NCI-H345 treated with DMSO at 0.1 percent for 48 hours (cell line): ENCODE data around the gene OSBPL3.

Experiments used
- DNase-seq: peaks from one replicate; lab custom pipeline; 2025; ENCODE audit not compliant: unreplicated experiment; lab: John Stamatoyannopoulos, UW

OSBPL3 gene

DNA sequence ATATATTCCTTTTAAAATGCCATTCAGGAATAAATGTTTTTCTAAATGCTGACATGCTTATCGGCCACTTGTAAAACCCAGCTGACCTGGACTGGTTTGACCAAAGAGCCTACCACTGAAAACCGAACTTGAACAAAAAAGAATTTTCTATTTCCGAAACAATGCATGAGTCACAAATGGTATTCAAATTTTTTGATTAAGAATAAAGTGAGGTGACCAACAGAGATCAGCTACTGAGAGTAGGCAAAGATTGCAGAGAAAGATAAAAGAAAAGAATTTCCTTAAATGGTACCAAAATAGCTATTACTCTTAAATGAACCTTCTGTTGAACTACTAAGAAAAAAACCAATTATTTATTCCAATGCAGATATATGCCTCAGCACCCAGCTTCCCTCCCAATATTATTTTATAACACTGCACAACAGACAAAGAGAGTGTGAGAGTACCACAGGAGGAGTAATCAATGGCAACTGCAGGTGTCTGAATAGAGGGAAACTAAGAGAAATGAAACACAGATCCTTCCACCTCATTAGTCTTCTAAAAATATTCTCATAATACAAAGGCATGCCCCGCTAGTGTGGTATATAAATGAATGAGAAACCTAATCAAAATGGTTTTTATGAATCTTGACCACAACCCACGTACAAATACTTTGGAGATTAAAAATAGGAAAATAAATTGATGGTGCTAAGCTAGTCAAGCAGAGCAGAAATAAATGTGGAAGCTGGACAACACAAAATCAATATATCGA is 20.1 kb downstream of the OSBPL3 start:
- no peak for DNase-seq

GRCh38 chr7:24958399-24958798 is 21.6 kb downstream of the OSBPL3 start:
- no peak for DNase-seq

DNA sequence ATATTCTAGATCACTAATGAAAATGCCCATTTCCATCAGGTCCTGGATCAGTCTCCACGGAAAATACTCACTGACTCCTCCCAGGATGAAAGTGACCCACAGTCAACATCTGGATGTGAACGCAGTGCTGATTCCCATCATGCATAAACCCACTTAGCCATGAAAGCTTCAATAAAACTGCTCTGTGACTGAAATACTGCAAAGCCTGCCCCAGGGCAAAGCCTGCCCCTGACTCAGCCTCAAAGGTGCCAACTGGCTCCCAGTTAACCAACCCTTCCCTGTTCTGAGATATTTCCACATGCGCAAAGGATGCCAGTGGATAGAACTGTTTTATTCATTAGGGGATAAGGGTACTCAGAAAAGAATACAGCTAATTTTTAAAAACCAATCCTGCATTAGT is 24.0 kb downstream of the OSBPL3 start:
- DNase-seq = no peak

DNA sequence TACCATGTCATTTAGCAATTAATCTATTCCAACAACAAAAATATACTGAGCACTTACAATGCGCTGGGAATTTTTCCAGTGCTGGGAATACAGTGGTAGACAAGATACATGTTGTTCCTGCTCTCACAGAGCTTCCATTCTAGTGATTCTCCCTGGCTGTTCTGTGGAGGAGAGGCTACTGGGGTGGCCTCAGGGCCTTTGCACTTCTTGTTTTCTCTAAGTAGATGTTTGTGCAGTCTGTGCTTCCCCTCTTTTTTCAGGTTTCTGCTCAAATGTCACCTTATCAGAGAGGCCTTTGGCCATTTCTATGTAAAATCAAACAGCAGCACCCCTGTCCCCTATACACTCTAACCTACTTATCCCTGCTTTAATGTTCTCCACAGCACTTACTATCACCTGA is 24.7 kb downstream of the OSBPL3 start:
- DNase-seq = no peak

DNA sequence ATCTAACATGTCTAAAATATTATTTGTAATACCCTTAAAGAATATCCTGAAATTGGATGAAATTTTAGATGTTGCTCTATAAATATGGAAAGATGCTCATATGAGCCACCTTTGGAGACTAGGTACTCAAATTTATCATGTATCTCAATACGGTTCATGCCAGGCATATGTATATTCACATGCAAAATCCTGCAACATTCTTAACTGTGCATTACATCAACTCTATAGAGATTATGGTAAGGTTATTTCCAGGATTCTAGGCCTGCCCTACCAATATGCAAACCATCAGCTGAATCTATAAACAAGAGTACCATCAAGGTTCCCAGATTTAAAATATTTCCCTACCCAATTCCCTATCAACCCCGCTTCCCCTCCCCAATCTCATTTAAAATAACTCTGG is 27.5 kb downstream of the OSBPL3 start:
- DNase-seq = no peak

GRCh38 chr7:24951441-24951980 is 28.5 kb downstream of the OSBPL3 start:
- no peak for DNase-seq

DNA sequence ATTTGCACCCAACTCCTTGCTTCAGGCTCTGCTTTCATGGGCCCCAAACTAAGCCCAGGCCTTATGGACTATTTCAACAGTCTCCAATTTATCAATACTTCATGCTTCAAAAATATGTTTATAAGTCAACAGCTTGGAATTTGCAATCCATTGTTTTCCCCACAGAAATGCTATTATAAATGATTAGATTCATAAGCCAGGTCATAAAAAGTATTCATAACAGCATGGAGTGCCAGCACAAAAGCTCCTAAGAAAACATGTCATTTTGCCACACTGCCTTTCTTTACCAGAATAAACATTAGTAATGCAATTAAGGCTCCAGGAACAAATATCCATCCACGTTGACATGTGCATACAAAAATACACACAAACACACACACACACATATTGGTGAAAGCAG is 30.1 kb downstream of the OSBPL3 start:
- no peak for DNase-seq

GRCh38 chr7:24948739-24949138 is 31.2 kb downstream of the OSBPL3 start:
- DNase-seq = no peak

GRCh38 chr7:24946467-24946866 is 33.5 kb downstream of the OSBPL3 start:
- no peak for DNase-seq

DNA sequence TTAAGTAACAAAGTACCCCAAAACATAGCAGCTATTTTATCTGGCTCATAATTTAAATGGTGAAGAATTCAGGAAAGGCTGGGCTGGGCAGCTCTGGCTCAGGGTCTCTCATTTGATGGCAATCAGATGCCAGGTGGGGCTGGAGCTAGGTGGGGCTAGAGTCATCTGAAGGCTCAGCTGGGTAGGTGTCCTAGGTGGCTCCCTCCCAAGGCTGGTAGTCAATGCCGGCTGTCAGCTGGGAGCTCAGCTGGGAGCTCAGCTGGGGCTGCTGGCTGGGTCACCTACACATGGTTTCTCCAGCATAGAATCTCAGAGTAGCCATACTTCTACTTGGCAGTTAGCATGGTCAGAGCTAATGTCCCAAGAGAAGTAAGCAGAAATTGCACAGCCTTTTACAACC is 34.1 kb downstream of the OSBPL3 start:
- no peak for DNase-seq

DNA sequence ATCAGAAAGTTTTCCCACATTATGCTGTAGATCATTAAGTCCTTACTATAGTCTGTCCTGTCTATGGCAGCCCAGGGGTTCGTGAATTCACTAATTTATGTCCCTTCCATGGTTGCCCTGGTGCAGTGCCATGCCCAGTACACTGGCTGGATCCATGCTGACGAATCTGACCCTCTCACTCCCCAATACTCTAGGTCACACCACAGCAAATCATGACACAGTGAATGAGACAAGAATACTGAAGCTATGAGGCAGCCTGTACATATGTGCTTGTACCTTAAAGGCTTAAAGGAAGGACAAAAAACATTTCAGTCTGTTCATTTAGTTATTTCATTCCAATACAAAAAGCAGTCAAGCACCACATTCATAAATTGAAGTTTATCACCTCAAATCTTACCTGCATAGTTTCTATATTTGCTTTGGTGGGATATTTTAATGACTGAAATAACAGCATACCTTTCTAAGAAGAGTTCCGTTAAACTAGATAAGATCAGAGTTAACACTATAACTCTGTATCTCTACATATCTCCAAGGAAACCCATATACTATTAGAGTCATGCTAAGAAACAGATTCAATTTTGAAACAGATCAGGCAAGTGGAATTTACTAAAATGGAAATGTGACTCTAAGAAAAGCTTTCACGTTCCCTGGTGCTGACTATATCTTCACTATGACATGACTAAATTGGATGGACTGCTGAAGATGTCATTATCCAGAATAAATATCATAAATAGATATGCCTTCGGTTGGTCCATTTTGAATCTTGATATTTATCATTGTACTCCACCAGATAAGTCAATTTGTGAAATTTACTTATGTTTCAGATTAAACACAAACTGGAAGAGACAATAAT is 36.7 kb downstream of the OSBPL3 start:
- no peak for DNase-seq

DNA sequence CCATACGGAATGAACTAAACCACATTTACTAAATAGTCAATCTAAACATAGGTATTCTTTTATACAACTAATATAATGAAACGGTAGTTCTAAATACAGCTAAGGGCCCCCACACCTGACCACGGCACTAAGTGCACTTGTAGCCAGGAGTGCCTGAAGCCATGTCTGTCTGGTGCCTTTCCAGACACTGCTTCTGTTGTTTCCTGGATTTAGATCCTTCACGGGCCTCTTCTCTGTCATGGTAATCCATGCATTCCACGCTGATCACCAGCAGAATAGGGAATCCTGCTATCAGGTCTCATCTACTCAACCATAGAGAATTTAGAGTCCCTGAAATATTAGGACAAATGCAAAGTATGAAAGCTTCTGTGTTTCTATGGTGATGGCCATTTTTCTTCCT is 37.8 kb downstream of the OSBPL3 start:
- no peak for DNase-seq

- DNase-seq = no peak
These were observed 40.6 kb downstream of the OSBPL3 start for GRCh38 chr7:24939416-24939815.

GRCh38 chr7:24936121-24936824 is 43.7 kb downstream of the OSBPL3 start:
- DNase-seq = no peak

DNA sequence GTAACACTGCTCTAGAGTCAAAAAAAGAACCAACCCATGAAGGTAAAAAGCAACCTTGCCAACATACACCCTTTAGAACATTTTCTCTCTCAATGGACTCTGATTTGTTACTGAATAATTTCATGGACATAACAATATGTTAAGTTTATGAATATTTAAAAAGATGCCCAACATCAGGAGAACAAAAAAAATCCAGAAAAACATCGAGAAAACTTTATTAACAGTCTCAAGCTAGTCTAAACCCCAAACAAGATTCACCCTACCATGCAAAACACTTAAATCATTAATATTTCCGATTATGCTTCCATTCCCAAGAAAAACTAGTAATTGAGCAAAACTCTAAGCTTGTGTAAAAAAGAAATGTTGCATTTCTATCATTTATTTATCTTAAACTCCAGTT is 46.7 kb downstream of the OSBPL3 start:
- no peak for DNase-seq

- no peak for DNase-seq
These were observed 47.2 kb downstream of the OSBPL3 start for GRCh38 chr7:24932815-24933214.

- no peak for DNase-seq
These were observed 47.6 kb downstream of the OSBPL3 start for GRCh38 chr7:24932389-24932788.

- no peak for DNase-seq
These were observed 48.1 kb downstream of the OSBPL3 start for GRCh38 chr7:24931844-24932243.

- no peak for DNase-seq
These were observed 49.1 kb downstream of the OSBPL3 start for GRCh38 chr7:24930856-24931255.

DNA sequence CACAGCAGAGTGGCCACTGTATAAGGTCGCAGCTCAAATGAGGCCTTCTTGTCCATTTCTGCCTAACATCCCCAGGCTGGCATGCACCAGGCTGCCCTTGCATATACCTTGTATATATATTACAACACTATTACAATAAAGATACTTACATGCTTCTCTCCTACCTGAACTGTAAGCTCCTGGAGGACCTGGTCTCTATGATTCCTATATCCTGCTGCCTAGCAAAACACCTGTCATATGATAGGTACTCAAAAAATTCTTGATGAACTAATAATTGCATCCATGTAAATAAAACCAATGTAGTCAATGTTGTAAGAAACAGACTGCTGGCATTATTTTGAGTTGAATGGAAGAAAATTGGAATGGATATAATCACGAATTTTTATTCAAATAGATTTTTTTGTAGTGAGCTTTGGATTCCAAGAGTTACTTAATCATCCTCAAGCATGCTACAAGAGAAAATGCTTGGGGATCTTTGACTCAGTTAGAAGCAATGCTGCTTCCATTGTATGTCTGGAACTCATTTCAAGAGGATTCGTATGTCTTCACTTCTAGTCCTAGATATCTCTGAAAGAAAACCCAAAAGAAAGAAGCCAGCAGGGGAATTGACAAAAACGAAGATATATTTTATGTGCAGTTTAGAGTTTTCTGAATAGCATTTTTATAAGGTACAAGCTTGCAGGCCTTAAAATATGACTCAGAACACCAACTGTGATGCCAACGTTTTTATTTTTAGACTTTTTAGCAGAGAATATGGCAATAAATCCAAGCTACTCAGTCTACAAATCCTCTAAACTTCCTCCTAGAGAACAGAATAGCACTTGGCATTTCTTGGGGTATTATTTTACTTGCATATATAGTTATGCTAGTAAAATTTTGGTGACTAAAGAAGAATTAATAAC is 53.1 kb downstream of the OSBPL3 start:
- no peak for DNase-seq

DNA sequence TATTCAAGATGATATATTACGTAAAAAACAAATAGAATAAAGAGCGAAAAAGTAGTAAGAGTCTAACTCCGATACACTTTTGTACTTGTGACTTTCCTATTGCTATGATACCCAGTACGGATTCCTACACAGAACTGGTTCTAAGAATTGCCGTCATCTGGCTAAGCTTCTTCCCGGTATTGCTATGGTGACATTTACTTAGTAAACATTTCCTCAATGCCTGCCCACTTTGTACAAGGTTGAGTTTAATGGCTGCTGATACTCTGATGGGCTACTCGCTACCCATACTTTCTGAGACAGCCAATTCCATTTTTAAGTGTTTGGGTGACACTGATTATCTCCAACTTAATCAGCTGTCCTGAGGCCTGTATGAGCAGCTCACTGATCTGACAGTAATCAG is 55.6 kb downstream of the OSBPL3 start:
- no peak for DNase-seq
